IPS-15b (cell line): ENCODE data around the gene TMEM119.
"Not testable (repeated sequence)": the region's sequence is repeated elsewhere in the genome, so short reads cannot be mapped to it uniquely, and the experiment has no call there.

Experiments used
- H3K27me3 ChIP-seq: one replicate; pipeline ENCODE4 v1.6.1; 2013; ENCODE audit warnings: low read length; ENCODE audit not compliant: control insufficient read depth, insufficient read depth
- H3K36me3 ChIP-seq: one replicate; pipeline ENCODE4 v1.6.1; 2013; ENCODE audit warnings: low read length; ENCODE audit not compliant: control insufficient read depth, insufficient read depth
- H3K4me1 ChIP-seq: one replicate; pipeline ENCODE4 v1.6.1; 2013; ENCODE audit warnings: mild to moderate bottlenecking, low read length; ENCODE audit not compliant: control insufficient read depth, insufficient read depth
- H3K4me3 ChIP-seq: one replicate; pipeline ENCODE4 v1.5.1; 2013; ENCODE audit warnings: low read depth, low read length
- H3K9ac ChIP-seq: one replicate; pipeline ENCODE4 v1.6.1; 2013; ENCODE audit warnings: low read depth, mild to moderate bottlenecking, low read length
- H3K9me3 ChIP-seq: one replicate; pipeline ENCODE4 v1.6.1; 2013; ENCODE audit warnings: mild to moderate bottlenecking, low read length; ENCODE audit not compliant: control insufficient read depth, insufficient read depth

Gene TMEM119

GRCh38 chr12:108591267-108591980 is 6.5 kb downstream of the TMEM119 start:
- H3K27me3 ChIP-seq, result no peaks in the 10 kb centered on the region
- peaks cover 6% of the 10 kb centered on the region for H3K4me1 ChIP-seq
- no peaks in the 10 kb centered on the region for H3K9me3 ChIP-seq
- no peaks in the 10 kb centered on the region for H3K36me3 ChIP-seq
- H3K9ac ChIP-seq, result no peak overlapping the region
- H3K4me3 ChIP-seq, result no peak overlapping the region

- not testable (repeated sequence) for H3K36me3 ChIP-seq, H3K9ac ChIP-seq, H3K4me1 ChIP-seq, H3K9me3 ChIP-seq, H3K27me3 ChIP-seq, H3K4me3 ChIP-seq
Observed at GRCh38 chr12:108590463-108590862, 7.4 kb downstream of the TMEM119 start.

GRCh38 chr12:108589840-108590229 is 8.0 kb downstream of the TMEM119 start:
- H3K9ac ChIP-seq, result no peak overlapping the region

GRCh38 chr12:108589028-108589839 is 8.7 kb downstream of the TMEM119 start:
- H3K36me3 ChIP-seq, result no peaks in the 10 kb centered on the region
- H3K27me3 ChIP-seq, result no peaks in the 10 kb centered on the region
- H3K4me3 ChIP-seq, result no peak overlapping the region
- H3K9me3 ChIP-seq, result no peaks in the 10 kb centered on the region
- no peak overlapping the region for H3K9ac ChIP-seq
- peaks cover 6% of the 10 kb centered on the region for H3K4me1 ChIP-seq

More at GRCh38 chr12:108589840-108590229, 8.0 kb downstream of the TMEM119 start:
- no peaks in the 10 kb centered on the region for H3K9me3 ChIP-seq
- H3K4me3 ChIP-seq, result no peak overlapping the region
- H3K27me3 ChIP-seq, result no peaks in the 10 kb centered on the region
- H3K36me3 ChIP-seq, result no peaks in the 10 kb centered on the region
- H3K4me1 ChIP-seq, result peaks cover 6% of the 10 kb centered on the region

- H3K4me3 ChIP-seq, result no peak overlapping the region
- no peaks in the 10 kb centered on the region for H3K36me3 ChIP-seq
- no peaks in the 10 kb centered on the region for H3K27me3 ChIP-seq
- H3K9me3 ChIP-seq, result no peaks in the 10 kb centered on the region
- no peak overlapping the region for H3K9ac ChIP-seq
- peaks cover 6% of the 10 kb centered on the region for H3K4me1 ChIP-seq
Observed at GRCh38 chr12:108587826-108588225, 10.1 kb downstream of the TMEM119 start.

- H3K9ac ChIP-seq, result no peak overlapping the region
- peaks cover 6% of the 10 kb centered on the region for H3K4me1 ChIP-seq
- no peak overlapping the region for H3K4me3 ChIP-seq
- H3K9me3 ChIP-seq, result no peaks in the 10 kb centered on the region
- no peaks in the 10 kb centered on the region for H3K27me3 ChIP-seq
- H3K36me3 ChIP-seq, result no peaks in the 10 kb centered on the region
Observed at GRCh38 chr12:108586306-108586705, 11.6 kb downstream of the TMEM119 start.

- H3K4me3 ChIP-seq, result no peak overlapping the region
- H3K36me3 ChIP-seq, result no peaks in the 10 kb centered on the region
- H3K9me3 ChIP-seq, result no peaks in the 10 kb centered on the region
- H3K27me3 ChIP-seq, result no peaks in the 10 kb centered on the region
- peaks cover 6% of the 10 kb centered on the region for H3K4me1 ChIP-seq
- no peak overlapping the region for H3K9ac ChIP-seq
Observed at GRCh38 chr12:108585864-108586263, 12.0 kb downstream of the TMEM119 start.

- no peaks in the 10 kb centered on the region for H3K36me3 ChIP-seq
- H3K27me3 ChIP-seq, result no peaks in the 10 kb centered on the region
- H3K9ac ChIP-seq, result no peak overlapping the region
- H3K4me3 ChIP-seq, result no peak overlapping the region
- peaks cover 6% of the 10 kb centered on the region for H3K4me1 ChIP-seq
- H3K9me3 ChIP-seq, result no peaks in the 10 kb centered on the region
Observed at GRCh38 chr12:108584456-108585065, 13.3 kb downstream of the TMEM119 start.

GRCh38 chr12:108583991-108584390 is 13.9 kb downstream of the TMEM119 start:
- Histone ChIP-seq H3K9ac (no peak overlapping the region), H3K4me1 (peaks cover 2% of the 10 kb centered on the region), H3K36me3 (no peaks in the 10 kb centered on the region), H3K27me3 (no peaks in the 10 kb centered on the region), H3K9me3 (no peaks in the 10 kb centered on the region), H3K4me3 (no peak overlapping the region)

GRCh38 chr12:108582978-108583770 is 14.7 kb downstream of the TMEM119 start:
- no peaks in the 10 kb centered on the region for H3K27me3 ChIP-seq
- H3K4me1 ChIP-seq, result no peaks in the 10 kb centered on the region
- H3K9ac ChIP-seq, result no peak overlapping the region
- no peaks in the 10 kb centered on the region for H3K36me3 ChIP-seq
- no peak overlapping the region for H3K4me3 ChIP-seq
- H3K9me3 ChIP-seq, result no peaks in the 10 kb centered on the region

- H3K4me3 ChIP-seq, result no peak overlapping the region
- H3K4me1 ChIP-seq, result no peaks in the 10 kb centered on the region
- no peaks in the 10 kb centered on the region for H3K36me3 ChIP-seq
- no peaks in the 10 kb centered on the region for H3K9me3 ChIP-seq
- H3K27me3 ChIP-seq, result no peaks in the 10 kb centered on the region
- H3K9ac ChIP-seq, result no peak overlapping the region
Observed at GRCh38 chr12:108582509-108582908, 15.4 kb downstream of the TMEM119 start.
